ENCODE measurements around the gene HSPA4. TPM values are rescaled to one million over a fixed set of nuclear protein-coding genes. Genes with fewer than 3 reads are reported as not detected.
A peak's percentile ranks its signal among the peaks of the same experiment; 100 is the strongest.

The HSPA4 gene
- total RNA-seq, 2 donors from 2014 or later: 95.5 to 190 TPM

DNA sequence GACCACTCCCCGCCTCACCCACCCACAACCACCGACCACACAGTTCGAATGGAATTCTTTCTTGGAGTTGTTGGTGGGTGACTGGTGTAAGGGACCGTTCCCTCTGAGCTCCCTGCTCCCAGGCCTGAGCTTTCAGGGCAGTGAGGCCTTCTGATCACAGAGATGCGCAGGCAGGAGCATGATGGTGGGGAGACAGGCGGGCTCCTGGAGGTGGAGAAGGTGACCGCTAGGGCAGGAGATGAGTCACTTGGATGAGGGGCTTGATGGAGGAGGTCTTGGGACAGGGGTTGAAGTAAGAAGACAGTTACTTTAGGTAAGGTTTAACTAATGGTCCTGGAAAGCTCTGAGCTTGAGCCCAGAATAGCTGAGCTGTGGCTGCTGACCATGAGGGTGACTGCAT, 88.5 kb downstream of the HSPA4 start:
- no peak overlapping the region for H3K4me3 Mint-ChIP-seq
- H3K27me3 Mint-ChIP-seq: no peaks in the 10 kb centered on the region
- no peak for ATAC-seq (replicated peaks)
- H3K36me3 Mint-ChIP-seq (ENCODE audit: low read depth): no peaks in the 10 kb centered on the region
- H3K9me3 Mint-ChIP-seq: no peaks in the 10 kb centered on the region
- H3K27ac Mint-ChIP-seq: no peak overlapping the region
- H3K4me1 Mint-ChIP-seq: no peaks in the 10 kb centered on the region

GRCh38 chr5:133141746-133142145, 89.9 kb downstream of the HSPA4 start:
- no peak overlapping the region for H3K27ac Mint-ChIP-seq
- H3K36me3 Mint-ChIP-seq (ENCODE audit: low read depth): no peaks in the 10 kb centered on the region
- ATAC-seq (replicated peaks): no peak
- no peak overlapping the region for H3K4me3 Mint-ChIP-seq
- no peaks in the 10 kb centered on the region for H3K27me3 Mint-ChIP-seq
- no peaks in the 10 kb centered on the region for H3K4me1 Mint-ChIP-seq
- H3K9me3 Mint-ChIP-seq: no peaks in the 10 kb centered on the region

GRCh38 chr5:133142782-133143181, 91.0 kb downstream of the HSPA4 start:
- Mint-ChIP-seq H3K9me3 (no peaks in the 10 kb centered on the region), H3K4me1 (no peaks in the 10 kb centered on the region)
- ATAC-seq (replicated peaks): no peak

GRCh38 chr5:133144245-133144981, 92.6 kb downstream of the HSPA4 start:
- no peak for ATAC-seq (replicated peaks)
- H3K27ac Mint-ChIP-seq: no peak overlapping the region
- no peaks in the 10 kb centered on the region for H3K9me3 Mint-ChIP-seq

More at GRCh38 chr5:133142782-133143181, 91.0 kb downstream of the HSPA4 start:
- H3K27ac Mint-ChIP-seq: no peak overlapping the region
- no peaks in the 10 kb centered on the region for H3K27me3 Mint-ChIP-seq
- no peak overlapping the region for H3K4me3 Mint-ChIP-seq
- no peaks in the 10 kb centered on the region for H3K36me3 Mint-ChIP-seq (ENCODE audit: low read depth)

GRCh38 chr5:133145436-133146170, 93.8 kb downstream of the HSPA4 start:
- Mint-ChIP-seq H3K27me3 (no peaks in the 10 kb centered on the region), H3K36me3 (ENCODE audit: low read depth) (no peaks in the 10 kb centered on the region), H3K4me1 (peaks cover 5% of the 10 kb centered on the region), H3K4me3 (no peak overlapping the region), H3K9me3 (no peaks in the 10 kb centered on the region), H3K27ac (no peak overlapping the region)
- no peak for ATAC-seq (replicated peaks)

More at GRCh38 chr5:133144245-133144981, 92.6 kb downstream of the HSPA4 start:
- Mint-ChIP-seq H3K4me1 (peaks cover 5% of the 10 kb centered on the region), H3K4me3 (no peak overlapping the region), H3K27me3 (no peaks in the 10 kb centered on the region), H3K36me3 (ENCODE audit: low read depth) (no peaks in the 10 kb centered on the region)

- H3K4me1 Mint-ChIP-seq: peaks cover 5% of the 10 kb centered on the region
- no peaks in the 10 kb centered on the region for H3K9me3 Mint-ChIP-seq
- no peaks in the 10 kb centered on the region for H3K27me3 Mint-ChIP-seq
- ATAC-seq (replicated peaks): no peak
- no peaks in the 10 kb centered on the region for H3K36me3 Mint-ChIP-seq (ENCODE audit: low read depth)
- no peak overlapping the region for H3K4me3 Mint-ChIP-seq
- H3K27ac Mint-ChIP-seq: no peak overlapping the region
Measured at GRCh38 chr5:133147411-133147810, 95.6 kb downstream of the HSPA4 start.

DNA sequence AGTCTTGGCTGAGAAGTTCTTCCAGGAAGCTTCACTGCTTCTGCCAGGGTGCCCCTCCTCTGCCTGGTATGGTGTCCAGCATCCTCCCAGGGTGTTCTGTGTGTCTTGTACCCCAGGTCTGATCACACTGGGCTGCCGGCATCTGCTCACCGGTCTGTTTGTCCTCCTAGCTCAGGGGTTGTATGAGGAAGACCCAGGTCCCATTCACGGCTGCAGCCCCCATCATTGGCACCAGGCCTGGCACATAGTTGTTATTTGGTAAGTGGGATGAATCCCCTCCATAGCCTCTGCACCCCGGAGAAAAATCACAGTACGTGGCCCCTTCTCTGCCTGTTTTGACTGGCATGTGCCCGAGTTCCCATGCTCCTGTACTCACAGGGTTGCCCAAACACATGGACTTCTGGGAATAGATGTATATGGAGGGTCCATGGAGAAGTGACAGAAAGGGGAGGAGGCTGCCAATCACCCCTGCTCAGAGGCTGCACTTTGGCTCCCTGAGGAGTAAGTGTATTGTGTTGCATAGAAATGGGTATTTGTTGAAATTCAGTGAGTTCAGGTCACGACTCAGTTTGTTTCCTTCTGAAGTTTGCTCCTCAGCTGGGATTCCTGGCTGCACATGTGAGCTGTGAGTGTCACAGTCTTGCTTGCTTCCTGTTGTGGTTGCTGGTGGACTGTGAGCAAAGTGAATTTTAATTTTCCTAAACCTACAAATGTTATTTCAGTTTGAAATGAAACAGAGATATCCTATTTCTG, 96.2 kb downstream of the HSPA4 start:
- no peak overlapping the region for H3K4me3 Mint-ChIP-seq
- H3K27ac Mint-ChIP-seq: peak overlapping the region; percentile 65
- no peaks in the 10 kb centered on the region for H3K36me3 Mint-ChIP-seq (ENCODE audit: low read depth)
- H3K4me1 Mint-ChIP-seq: peaks cover 5% of the 10 kb centered on the region
- no peaks in the 10 kb centered on the region for H3K9me3 Mint-ChIP-seq
- H3K27me3 Mint-ChIP-seq: no peaks in the 10 kb centered on the region
- no peak for ATAC-seq (replicated peaks)

DNA sequence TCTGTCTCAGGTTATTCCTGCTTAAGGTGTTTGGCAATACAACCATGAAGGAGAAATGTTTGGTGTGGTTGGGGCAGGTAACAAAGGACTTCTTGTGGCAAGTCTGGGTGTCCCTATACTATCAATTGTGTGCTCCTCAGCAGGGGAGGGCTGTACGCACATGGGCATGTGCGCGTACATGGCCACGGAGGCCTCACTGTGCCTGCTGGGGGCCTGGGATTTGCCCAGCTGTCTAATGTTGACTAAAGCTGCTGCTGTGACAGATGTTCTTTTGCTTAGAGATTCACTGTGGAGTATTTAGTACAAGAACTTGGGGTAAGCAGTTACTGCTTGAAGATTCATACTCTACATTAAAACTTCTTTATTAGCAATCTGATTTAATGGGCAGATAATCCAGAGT, 97.5 kb downstream of the HSPA4 start:
- no peaks in the 10 kb centered on the region for H3K36me3 Mint-ChIP-seq (ENCODE audit: low read depth)
- ATAC-seq (replicated peaks): no peak
- H3K4me1 Mint-ChIP-seq: peaks cover 5% of the 10 kb centered on the region
- no peak overlapping the region for H3K4me3 Mint-ChIP-seq
- H3K27ac Mint-ChIP-seq: no peak overlapping the region
- no peaks in the 10 kb centered on the region for H3K9me3 Mint-ChIP-seq
- H3K27me3 Mint-ChIP-seq: no peaks in the 10 kb centered on the region

DNA sequence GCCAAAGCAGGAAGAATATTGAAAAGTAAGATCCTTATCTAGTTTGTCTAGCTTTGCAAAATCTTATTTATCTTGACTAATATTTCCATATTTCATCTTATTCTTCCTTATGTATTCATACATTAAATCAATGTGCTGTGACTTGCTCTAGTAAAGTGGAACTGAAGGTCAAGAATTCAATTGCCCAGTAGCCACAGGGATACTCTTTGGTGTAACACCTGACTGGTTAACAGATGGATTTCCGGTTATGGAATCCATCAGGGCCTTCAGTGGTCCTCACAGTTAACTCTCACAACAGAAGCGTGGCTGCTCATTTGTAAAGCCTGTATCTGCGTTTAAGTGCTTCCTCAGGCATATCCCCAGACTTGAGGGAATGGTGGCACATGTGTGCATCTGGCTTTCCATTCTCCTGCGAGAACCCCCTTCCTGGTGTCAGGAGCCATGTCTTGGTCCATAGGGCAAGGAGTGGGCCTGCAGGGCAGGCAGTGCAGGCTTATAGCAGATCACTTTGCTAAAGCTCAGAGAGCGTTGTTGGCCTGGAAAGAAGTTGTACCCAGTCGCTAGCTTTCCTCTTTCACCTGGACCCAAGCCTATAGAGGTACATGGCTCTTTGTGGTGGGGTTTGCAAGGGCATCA, 99.2 kb downstream of the HSPA4 start:
- H3K4me3 Mint-ChIP-seq: no peak overlapping the region
- H3K27ac Mint-ChIP-seq: no peak overlapping the region
- H3K27me3 Mint-ChIP-seq: no peaks in the 10 kb centered on the region
- H3K4me1 Mint-ChIP-seq: peaks cover 5% of the 10 kb centered on the region
- no peaks in the 10 kb centered on the region for H3K9me3 Mint-ChIP-seq
- H3K36me3 Mint-ChIP-seq (ENCODE audit: low read depth): no peaks in the 10 kb centered on the region
- no peak for ATAC-seq (replicated peaks)

GRCh38 chr5:133154274-133155075, 102.7 kb downstream of the HSPA4 start:
- Mint-ChIP-seq H3K27ac (no peak overlapping the region), H3K36me3 (ENCODE audit: low read depth) (no peaks in the 10 kb centered on the region), H3K27me3 (no peaks in the 10 kb centered on the region), H3K4me3 (no peak overlapping the region), H3K9me3 (no peaks in the 10 kb centered on the region), H3K4me1 (no peaks in the 10 kb centered on the region)
- ATAC-seq (replicated peaks): no peak

- Mint-ChIP-seq H3K27ac (no peak overlapping the region), H3K27me3 (no peaks in the 10 kb centered on the region), H3K9me3 (no peaks in the 10 kb centered on the region), H3K4me3 (no peak overlapping the region), H3K36me3 (ENCODE audit: low read depth) (no peaks in the 10 kb centered on the region), H3K4me1 (no peaks in the 10 kb centered on the region)
- ATAC-seq (replicated peaks): no peak
Measured at GRCh38 chr5:133155326-133155969, 103.6 kb downstream of the HSPA4 start.
